Right atrium auricular region (tissue), 2 donors: Measurements from ENCODE around the gene PSMB11. TPM values are rescaled to one million over a fixed set of nuclear protein-coding genes. Genes with fewer than 3 reads are reported as not detected.
"Not testable (repeated sequence)": the region's sequence is repeated elsewhere in the genome, so short reads cannot be mapped to it uniquely, and the experiment has no call there.

Experiments used
- DNase-seq: peaks from one replicate; pipeline ENCODE4 v3.0.0-alpha.2; 2019; ENCODE audit warnings: low spot score
- H3K27ac ChIP-seq, 2 donors: fragments of 200-600 bp; sonication (generic); 1 replicate in 1 of 2; 2 replicates in 1 of 2; pipeline ENCODE4 v1.5.1; 2016 to 2019
- H3K27me3 ChIP-seq, 2 donors: fragments of 200-600 bp; sonication (generic); one replicate each; pipeline versions ENCODE4 v1.5.1 to v1.6.0; 2017 to 2019
- H3K36me3 ChIP-seq: fragments of 200-600 bp; sonication (generic); one replicate; pipeline ENCODE4 v1.5.1; 2016
- H3K4me1 ChIP-seq, 2 donors: fragments of 200-600 bp; sonication (generic); one replicate each; pipeline versions ENCODE4 v1.5.1 to v1.6.0; 2017 to 2019
- H3K4me3 ChIP-seq, 2 donors: fragments of 200-600 bp; sonication (generic); 1 replicate in 1 of 2; 2 replicates in 1 of 2; pipeline ENCODE4 v1.5.1; 2017 to 2019; ENCODE audit warnings: mild to moderate bottlenecking in 1 of 2, moderate library complexity in 1 of 2
- H3K9me3 ChIP-seq, 2 donors: fragments of 200-600 bp; sonication (generic); one replicate each; pipeline ENCODE4 v1.5.1; 2019
- total RNA-seq, 2 donors: library from RNA; depleted of rRNA; stranded (reverse); fragments of >200 nt; gene quantifications; one replicate each; pipeline ENCODE4 v1.1.0, GENCODE V29; 2016
- TF ChIP-seq, protein P1 (sequence below), 2 donors: fragments of 200-600 bp; sonication (generic); IDR thresholded peaks; one replicate each; pipeline ENCODE4 v1.5.1; 2019; ENCODE audit warnings: antibody characterized with exemption in 2 of 2

The PSMB11 gene
- total RNA-seq, 2 donors from 2014 or later: not detected

DNA sequence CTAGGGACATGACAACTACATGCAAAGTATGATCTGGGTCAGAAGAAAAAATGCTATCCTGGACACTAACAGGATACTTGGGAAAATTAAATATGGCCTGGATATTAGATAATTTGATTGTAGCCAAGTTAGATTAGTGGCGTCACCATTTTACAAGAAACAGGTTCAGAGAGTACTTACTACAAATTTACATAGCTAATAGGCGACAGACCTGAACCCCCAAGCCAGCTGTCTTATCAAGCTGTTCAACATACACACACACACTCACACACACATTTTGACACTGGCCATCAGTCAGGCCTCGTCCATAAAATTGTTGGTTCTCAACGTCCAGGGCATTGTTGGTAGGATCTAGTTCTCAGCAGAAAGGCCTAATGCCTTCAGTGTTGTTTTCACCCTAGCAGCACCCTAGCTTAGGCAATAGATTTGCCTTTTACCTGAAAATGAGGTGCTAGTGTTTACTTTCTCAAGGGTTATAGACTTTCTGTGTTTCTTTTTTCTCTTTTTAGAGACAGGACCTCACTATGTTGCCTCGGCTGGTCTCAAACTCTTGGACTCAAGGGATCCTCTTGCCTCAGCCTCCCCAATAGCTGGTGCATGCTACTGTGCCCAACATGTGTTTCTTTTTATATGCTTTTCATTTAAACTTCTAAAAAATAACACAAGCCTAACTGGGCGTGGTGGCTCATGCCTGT lies 28.8 kb upstream of the PSMB11 start:
- DNase-seq: no peak
- Histone ChIP-seq H3K9me3 (no peaks in the 10 kb centered on the region), H3K27me3 (no peaks in the 10 kb centered on the region), H3K4me1 (peaks cover 0 to 5% of the 10 kb centered on the region in 2 donors), H3K36me3 (no peaks in the 10 kb centered on the region), H3K27ac (no peak overlapping the region), H3K4me3 (no peak overlapping the region)
- TF ChIP-seq, protein P1, sequence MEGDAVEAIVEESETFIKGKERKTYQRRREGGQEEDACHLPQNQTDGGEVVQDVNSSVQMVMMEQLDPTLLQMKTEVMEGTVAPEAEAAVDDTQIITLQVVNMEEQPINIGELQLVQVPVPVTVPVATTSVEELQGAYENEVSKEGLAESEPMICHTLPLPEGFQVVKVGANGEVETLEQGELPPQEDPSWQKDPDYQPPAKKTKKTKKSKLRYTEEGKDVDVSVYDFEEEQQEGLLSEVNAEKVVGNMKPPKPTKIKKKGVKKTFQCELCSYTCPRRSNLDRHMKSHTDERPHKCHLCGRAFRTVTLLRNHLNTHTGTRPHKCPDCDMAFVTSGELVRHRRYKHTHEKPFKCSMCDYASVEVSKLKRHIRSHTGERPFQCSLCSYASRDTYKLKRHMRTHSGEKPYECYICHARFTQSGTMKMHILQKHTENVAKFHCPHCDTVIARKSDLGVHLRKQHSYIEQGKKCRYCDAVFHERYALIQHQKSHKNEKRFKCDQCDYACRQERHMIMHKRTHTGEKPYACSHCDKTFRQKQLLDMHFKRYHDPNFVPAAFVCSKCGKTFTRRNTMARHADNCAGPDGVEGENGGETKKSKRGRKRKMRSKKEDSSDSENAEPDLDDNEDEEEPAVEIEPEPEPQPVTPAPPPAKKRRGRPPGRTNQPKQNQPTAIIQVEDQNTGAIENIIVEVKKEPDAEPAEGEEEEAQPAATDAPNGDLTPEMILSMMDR (IDR thresholded peaks at IDR 0.05): no peak

DNA sequence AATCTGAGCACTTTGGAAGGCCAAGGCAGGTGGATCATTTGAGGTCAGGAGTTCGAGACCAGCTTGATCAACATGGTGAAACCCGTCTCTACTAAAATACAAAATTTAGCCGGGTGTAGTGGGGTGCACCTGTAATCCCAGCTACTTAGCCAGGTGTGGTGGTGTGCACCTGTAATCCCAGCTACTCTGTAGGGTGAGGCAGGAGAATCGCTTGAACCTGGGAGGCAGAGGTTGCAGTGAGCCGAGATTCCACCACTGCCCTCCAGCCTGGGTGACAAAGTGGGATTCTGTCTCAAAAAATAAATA lies 28.3 kb upstream of the PSMB11 start:
- not testable (repeated sequence) for H3K27me3 ChIP-seq, H3K9me3 ChIP-seq, H3K36me3 ChIP-seq, H3K27ac ChIP-seq, H3K4me3 ChIP-seq, H3K4me1 ChIP-seq, DNase-seq

DNA sequence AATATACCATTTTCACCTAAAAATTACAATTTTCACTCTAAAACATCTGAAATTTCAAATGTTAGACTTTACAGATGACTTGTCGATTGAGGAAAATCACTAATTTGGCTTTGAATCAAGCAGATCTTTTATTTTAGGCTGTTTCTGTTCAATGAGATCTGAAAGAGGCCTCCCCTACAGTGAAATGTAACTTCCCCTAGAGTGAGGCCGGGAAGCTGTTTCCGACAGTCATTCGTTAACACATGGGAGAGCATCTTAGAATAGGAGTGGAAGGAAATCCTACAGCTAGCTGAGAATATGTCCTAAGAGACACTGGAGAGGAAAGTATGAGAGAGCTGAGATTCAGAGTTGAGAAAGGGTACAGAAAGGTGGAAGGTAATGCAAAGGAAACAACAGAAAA lies 26.4 kb upstream of the PSMB11 start:
- no peaks in the 10 kb centered on the region for H3K27me3 ChIP-seq
- no peak overlapping the region for H3K4me3 ChIP-seq
- no peak for DNase-seq
- no peaks in the 10 kb centered on the region for H3K36me3 ChIP-seq
- no peak overlapping the region for H3K27ac ChIP-seq
- TF ChIP-seq, protein P1 (IDR thresholded peaks at IDR 0.05): no peak
- H3K9me3 ChIP-seq: no peaks in the 10 kb centered on the region
- H3K4me1 ChIP-seq: no peaks in the 10 kb centered on the region

DNA sequence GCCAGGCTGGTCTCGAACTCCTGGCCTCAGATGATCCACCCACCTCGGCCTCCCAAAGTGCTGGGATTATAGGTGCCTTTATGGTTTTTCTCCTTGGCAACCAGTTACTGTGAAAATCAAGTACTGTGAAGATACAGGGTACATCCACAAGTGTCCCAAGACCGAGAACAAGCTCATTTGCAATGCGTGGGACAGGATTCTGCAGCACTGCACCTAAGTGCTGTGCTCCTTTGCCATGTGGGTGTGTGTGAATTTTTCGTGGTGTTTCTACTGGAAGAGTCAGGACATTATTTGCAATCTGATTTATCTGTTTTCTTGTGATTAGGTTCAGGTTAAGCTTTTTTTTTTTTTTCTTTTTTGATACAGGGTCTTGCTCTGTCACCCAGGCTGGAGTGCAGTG lies 24.9 kb upstream of the PSMB11 start:
- DNase-seq: no peak
- Histone ChIP-seq H3K9me3 (no peaks in the 10 kb centered on the region), H3K27me3 (no peaks in the 10 kb centered on the region), H3K27ac (no peak overlapping the region), H3K4me1 (no peaks in the 10 kb centered on the region), H3K36me3 (no peaks in the 10 kb centered on the region), H3K4me3 (no peak overlapping the region)
- TF ChIP-seq, protein P1 (IDR thresholded peaks at IDR 0.05): no peak

DNA sequence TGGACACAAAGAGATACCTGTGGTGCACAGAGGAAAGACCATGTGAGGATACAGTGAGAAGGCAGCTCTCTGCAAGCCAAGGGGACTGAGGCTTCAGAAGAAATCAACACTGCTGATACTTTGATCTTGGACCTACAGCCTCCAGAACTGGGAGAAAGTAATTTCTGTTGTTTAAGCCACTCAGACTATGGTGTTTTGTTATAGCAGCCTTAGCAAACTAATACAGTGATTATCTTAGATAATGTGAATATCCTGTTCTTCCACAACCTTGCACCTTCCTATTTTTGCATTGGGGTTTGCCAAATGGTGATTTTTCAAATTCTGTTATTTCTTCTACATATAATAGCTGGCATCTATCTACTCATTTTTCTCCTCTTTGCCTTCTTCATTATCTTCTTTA lies 23.9 kb upstream of the PSMB11 start:
- TF ChIP-seq, protein P1 (IDR thresholded peaks at IDR 0.05): no peak
- no peak overlapping the region for H3K27ac ChIP-seq
- no peaks in the 10 kb centered on the region for H3K9me3 ChIP-seq
- no peaks in the 10 kb centered on the region for H3K36me3 ChIP-seq
- no peaks in the 10 kb centered on the region for H3K4me1 ChIP-seq
- no peaks in the 10 kb centered on the region for H3K27me3 ChIP-seq
- H3K4me3 ChIP-seq: no peak overlapping the region
- DNase-seq: no peak

DNA sequence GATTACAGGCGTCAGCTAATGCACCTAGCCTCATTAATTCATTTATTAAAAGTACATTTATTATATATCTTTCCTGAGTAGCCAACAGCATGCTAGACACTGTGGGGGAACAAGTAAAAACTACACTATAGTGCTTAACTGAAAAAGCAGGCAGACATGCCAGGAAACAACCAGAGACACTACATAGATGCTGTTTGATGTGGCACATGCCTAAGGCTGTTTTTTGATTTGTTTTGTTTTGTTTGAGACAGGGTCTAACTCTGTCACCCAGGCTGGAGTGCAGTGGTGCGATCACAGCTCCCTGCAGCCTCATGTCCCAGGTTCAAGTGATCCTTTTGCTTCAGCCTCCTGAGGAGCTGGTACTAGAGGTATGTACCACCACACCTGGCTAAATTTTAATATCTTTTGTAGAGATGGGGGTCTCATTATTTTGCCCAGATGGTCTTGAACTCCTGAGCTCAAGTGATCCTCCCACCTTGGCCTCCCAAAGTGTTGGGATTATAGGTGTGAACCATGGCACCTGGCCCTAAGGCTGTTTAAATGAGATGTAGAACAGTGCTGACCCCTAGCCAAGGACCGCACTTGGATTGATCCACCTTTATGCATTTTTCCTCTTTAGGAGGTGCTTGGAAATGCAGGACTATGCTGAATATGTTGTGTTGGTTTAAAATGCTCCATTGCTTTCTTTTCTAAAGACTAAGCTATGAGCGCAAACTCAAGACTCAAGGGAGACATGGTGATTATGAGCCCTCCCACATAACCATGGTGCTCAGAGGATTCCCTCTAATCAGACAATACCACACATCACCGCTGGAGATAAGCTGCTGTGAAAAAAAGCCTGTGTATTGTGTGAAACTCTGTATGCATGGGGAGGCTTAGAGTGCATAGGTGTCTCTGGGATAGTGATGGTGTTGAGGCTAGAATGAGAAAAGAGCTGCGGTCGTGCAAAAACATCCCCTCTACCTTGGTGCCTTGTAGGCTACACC lies 21.6 kb upstream of the PSMB11 start:
- Histone ChIP-seq H3K4me3 (no peak overlapping the region), H3K36me3 (peaks cover 3% of the 10 kb centered on the region), H3K27me3 (no peaks in the 10 kb centered on the region), H3K9me3 (no peaks in the 10 kb centered on the region), H3K4me1 (no peaks in the 10 kb centered on the region), H3K27ac (no peak overlapping the region)
- DNase-seq: no peak
- TF ChIP-seq, protein P1 (IDR thresholded peaks at IDR 0.05): no peak
